ENCODE measurements around the gene KRT80. TPM values are rescaled to one million over a fixed set of nuclear protein-coding genes. Genes with fewer than 3 reads are reported as not detected.

KRT80 gene
- total and polyA plus RNA-seq, 2 donors (not counting 3 experiments of a cell fraction or from before 2014, with no cell fraction given): 13.6 to 23.7 TPM

DNA sequence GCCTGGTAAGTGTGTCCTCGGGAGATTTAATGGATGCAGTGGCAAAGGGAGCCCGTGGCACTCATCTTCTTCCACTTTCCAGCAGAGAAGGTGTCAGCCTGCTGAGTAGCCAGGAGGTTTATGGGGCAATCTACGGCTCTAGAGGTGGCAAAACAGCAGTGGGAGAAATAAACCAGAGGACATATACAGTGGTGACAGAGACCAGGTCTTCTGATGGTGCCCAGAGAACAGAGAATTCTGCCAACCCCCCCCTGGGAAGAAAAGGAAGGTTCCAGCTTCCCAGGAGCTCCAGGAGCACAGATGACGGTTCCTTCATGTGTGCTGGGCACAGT, 69.3 kb downstream of the KRT80 start:
- H3K9me1 ChIP-seq (replicated peaks; ENCODE audit: control insufficient read depth, extremely low read depth, insufficient read depth, low read length): no peaks in the 10 kb centered on the region
- H4K20me1 ChIP-seq (replicated peaks; ENCODE audit: control insufficient read depth, extremely low read depth, insufficient read depth, low read length): no peaks in the 10 kb centered on the region
- intact Hi-C loops (cut with micrococcal nuclease) (loop anchor here (10.0 kb wide), 1 partner anchor 882 kb away; the partner anchor contains the start of gene EIF4B), dilution Hi-C loops (cut with MboI; ENCODE audit: extremely low pct_ligation_motif_present, low sequenced_read_pairs) (no loop called here)
- no peak overlapping the region for H3K4me3 ChIP-seq (replicated peaks in 1 of 3; ENCODE audit: insufficient read depth in 1 of 3, low read depth in 1 of 3, low read length in 3 of 3)
- ChIA-PET CTCF (interaction anchor here (1.3 to 7.8 kb wide), 2 partner anchors 90 to 96 kb away, joined by 6 to 163 read pairs; no protein-coding TSS in a partner anchor), POLR2A (no interaction called here)
- H3K9me3 ChIP-seq (replicated peaks; ENCODE audit: control insufficient read depth, insufficient read depth, low read length): no peaks in the 10 kb centered on the region
- peaks cover 0 to 1% of the 10 kb centered on the region in 2 experiments for H3K27me3 ChIP-seq (ENCODE audit: control insufficient read depth in 2 of 2, insufficient read depth in 2 of 2, low read length in 2 of 2)
- no peak overlapping the region for H2AFZ ChIP-seq (ENCODE audit: low read depth, low read length)
- H3K79me2 ChIP-seq (ENCODE audit: control insufficient read depth, insufficient read depth, low read length): no peaks in the 10 kb centered on the region
- H3K36me3 ChIP-seq (ENCODE audit: control insufficient read depth in 2 of 2, extremely low read depth in 1 of 2, insufficient read depth in 2 of 2, low read length in 2 of 2): no peaks in the 10 kb centered on the region
- H3K4me1 ChIP-seq (ENCODE audit: control insufficient read depth, extremely low read depth, insufficient read depth, low read length): peaks cover 26% of the 10 kb centered on the region
- H3K9ac ChIP-seq (replicated peaks; ENCODE audit: extremely low read depth, insufficient read depth, low read length): no peak overlapping the region
- no peak overlapping the region for H3K4me2 ChIP-seq (ENCODE audit: insufficient read depth, low read length)
- no peak for FAIRE-seq
- no peak overlapping the region for H3K27ac ChIP-seq (ENCODE audit: insufficient read depth, low read depth, low read length)
- no TSS peak for BruUV-seq (replicated peaks)
- TF ChIP-seq FOS (IDR thresholded peaks at IDR 0.05; ENCODE audit: borderline replicate concordance, insufficient read depth, low read length) (no peak), POLR2A (IDR thresholded peaks at IDR 0.05; ENCODE audit: low read depth, low read length) (no peak), MYC (IDR thresholded peaks at IDR 0.05; ENCODE audit: low read depth, low read length) (no peak), POLR2AphosphoS5 (IDR thresholded peaks at IDR 0.05; ENCODE audit: insufficient read depth, low read depth, low read length) (no peak), EZH2 (IDR thresholded peaks at IDR 0.05; ENCODE audit: borderline replicate concordance, low read depth, low read length, severe bottlenecking) (no peak), GATA2 (IDR thresholded peaks at IDR 0.05; ENCODE audit: insufficient read depth, insufficient read length, low read depth, low read length) (no peak), JUN (IDR thresholded peaks at IDR 0.05; ENCODE audit: borderline replicate concordance, insufficient read depth, insufficient read length, low read depth) (no peak)
- TF ChIP-seq, protein P1, sequence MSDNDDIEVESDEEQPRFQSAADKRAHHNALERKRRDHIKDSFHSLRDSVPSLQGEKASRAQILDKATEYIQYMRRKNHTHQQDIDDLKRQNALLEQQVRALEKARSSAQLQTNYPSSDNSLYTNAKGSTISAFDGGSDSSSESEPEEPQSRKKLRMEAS (IDR thresholded peaks at IDR 0.05; ENCODE audit: insufficient read depth, insufficient read length): no peak
- TF ChIP-seq, protein P2, sequence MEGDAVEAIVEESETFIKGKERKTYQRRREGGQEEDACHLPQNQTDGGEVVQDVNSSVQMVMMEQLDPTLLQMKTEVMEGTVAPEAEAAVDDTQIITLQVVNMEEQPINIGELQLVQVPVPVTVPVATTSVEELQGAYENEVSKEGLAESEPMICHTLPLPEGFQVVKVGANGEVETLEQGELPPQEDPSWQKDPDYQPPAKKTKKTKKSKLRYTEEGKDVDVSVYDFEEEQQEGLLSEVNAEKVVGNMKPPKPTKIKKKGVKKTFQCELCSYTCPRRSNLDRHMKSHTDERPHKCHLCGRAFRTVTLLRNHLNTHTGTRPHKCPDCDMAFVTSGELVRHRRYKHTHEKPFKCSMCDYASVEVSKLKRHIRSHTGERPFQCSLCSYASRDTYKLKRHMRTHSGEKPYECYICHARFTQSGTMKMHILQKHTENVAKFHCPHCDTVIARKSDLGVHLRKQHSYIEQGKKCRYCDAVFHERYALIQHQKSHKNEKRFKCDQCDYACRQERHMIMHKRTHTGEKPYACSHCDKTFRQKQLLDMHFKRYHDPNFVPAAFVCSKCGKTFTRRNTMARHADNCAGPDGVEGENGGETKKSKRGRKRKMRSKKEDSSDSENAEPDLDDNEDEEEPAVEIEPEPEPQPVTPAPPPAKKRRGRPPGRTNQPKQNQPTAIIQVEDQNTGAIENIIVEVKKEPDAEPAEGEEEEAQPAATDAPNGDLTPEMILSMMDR (IDR thresholded peaks at IDR 0.05; ENCODE audit: extremely low read depth in 1 of 2, insufficient read depth in 1 of 2, low read depth in 1 of 2, low read length in 2 of 2): no peak
- DNase-seq (ENCODE audit: low read depth, low spot score): no peak

Measured in endothelial cell of umbilical vein (primary cell).